Measurements from ENCODE around the gene CEP55. TPM values are rescaled to one million over a fixed set of nuclear protein-coding genes. Genes with fewer than 3 reads are reported as not detected.

Gene CEP55
- total and polyA plus RNA-seq, 11 donors, result 0.19 to 7.3 (median 0.73) TPM; not detected in 5

GRCh38 chr10:93509816-93510215, 13.4 kb downstream of the CEP55 start:
- H3K9me3 ChIP-seq, result no peaks in the 10 kb centered on the region
- WGBS, 4 donors, result 95 to 98% (median 96%) methylated on average over 8 of the region's 8 CpGs

GRCh38 chr10:93512565-93512964, 16.2 kb downstream of the CEP55 start:
- ATAC-seq, result no peak
- WGBS, 4 donors, result 96 to 100% (median 99%) methylated on average over 1 of the region's 1 CpG
- intact Hi-C loops (cut with DNase I), result loop anchor here in 1 of 10 donors (10.0 kb wide), 1 partner anchor 448 kb away; the partner anchor contains the start of gene CYP26C1

More at GRCh38 chr10:93509816-93510215, 13.4 kb downstream of the CEP55 start:
- Histone ChIP-seq H3K36me3 (no peaks in the 10 kb centered on the region), H3K4me1 (peaks cover 0 to 10% (median under 1%) of the 10 kb centered on the region in 12 donors), H3K27me3 (no peaks in the 10 kb centered on the region), H3K27ac (no peak overlapping the region), H3K4me3 (no peak overlapping the region)
- TF ChIP-seq POLR2A (IDR thresholded peaks at IDR 0.05), result no peak
- no peak for TF ChIP-seq CTCF (IDR thresholded peaks at IDR 0.05)
- intact Hi-C loops (cut with DNase I), result loop anchor here in 1 of 10 donors (10.0 kb wide), 1 partner anchor 445 kb away; the partner anchor contains the start of gene CYP26C1
- ATAC-seq, result no peak
- DNase-seq, result no peak

GRCh38 chr10:93513091-93513490, 16.7 kb downstream of the CEP55 start:
- Histone ChIP-seq H3K27me3 (no peaks in the 10 kb centered on the region), H3K4me3 (no peak overlapping the region), H3K4me1 (peaks cover 0 to 35% (median 1%) of the 10 kb centered on the region in 12 donors), H3K36me3 (peaks cover 0 to 3% (median 0%) of the 10 kb centered on the region in 9 donors), H3K9me3 (no peaks in the 10 kb centered on the region), H3K27ac (no peak overlapping the region)
- intact Hi-C loops (cut with DNase I), result loop anchor here in 1 of 10 donors (10.0 kb wide), 1 partner anchor 448 kb away; the partner anchor contains the start of gene CYP26C1
- 92 to 100% (median 96%) methylated on average over 1 of the region's 1 CpG for WGBS, 4 donors
- DNase-seq, result no peak
- no peak for ATAC-seq
- TF ChIP-seq CTCF (IDR thresholded peaks at IDR 0.05), result no peak
- TF ChIP-seq POLR2A (IDR thresholded peaks at IDR 0.05), result no peak

More at GRCh38 chr10:93512565-93512964, 16.2 kb downstream of the CEP55 start:
- no peak for DNase-seq
- Histone ChIP-seq H3K36me3 (peaks cover 0 to 3% (median 0%) of the 10 kb centered on the region in 9 donors), H3K4me1 (peaks cover 0 to 35% (median 1%) of the 10 kb centered on the region in 12 donors), H3K27ac (no peak overlapping the region), H3K4me3 (no peak overlapping the region), H3K9me3 (no peaks in the 10 kb centered on the region), H3K27me3 (no peaks in the 10 kb centered on the region)
- TF ChIP-seq CTCF (IDR thresholded peaks at IDR 0.05) (no peak), POLR2A (IDR thresholded peaks at IDR 0.05) (no peak)

- ATAC-seq (no peak), DNase-seq (no peak)
- WGBS, 4 donors, result 82 to 89% (median 87%) methylated on average over 4 of the region's 4 CpGs
- H3K27me3 ChIP-seq, result no peaks in the 10 kb centered on the region
- intact Hi-C loops (cut with DNase I), result loop anchor here in 1 of 10 donors (10.0 kb wide), 1 partner anchor 450 kb away; the partner anchor contains the start of gene CYP26C1
- H3K4me1 ChIP-seq, result peaks cover 0 to 35% (median 1%) of the 10 kb centered on the region in 12 donors
- H3K27ac ChIP-seq, result peak overlapping the region in 6 of 12 donors; percentile 30 to 91 (median 43)
- H3K36me3 ChIP-seq, result peaks cover 0 to 3% (median 0%) of the 10 kb centered on the region in 9 donors
- no peaks in the 10 kb centered on the region for H3K9me3 ChIP-seq
- TF ChIP-seq CTCF (IDR thresholded peaks at IDR 0.05) (no peak), POLR2A (IDR thresholded peaks at IDR 0.05) (no peak)
- H3K4me3 ChIP-seq, result no peak overlapping the region
These were observed 18.1 kb downstream of the CEP55 start for GRCh38 chr10:93514521-93514920.
